Vagina (tissue), 2 donors: ENCODE results near the gene VRTN. TPM values are rescaled to one million over a fixed set of nuclear protein-coding genes. Genes with fewer than 3 reads are reported as not detected.

ENCODE experiments used
- DNase-seq, 2 donors: peaks; one replicate each; pipeline ENCODE4 v3.0.0-alpha.2; 2017; ENCODE audit errors: extremely low spot score in 2 of 2
- H3K27ac ChIP-seq: fragments of 200-600 bp; sonication (generic); one replicate; pipeline ENCODE4 v1.5.1; 2019
- H3K27me3 ChIP-seq: fragments of 200-600 bp; sonication (generic); one replicate; pipeline ENCODE4 v1.5.1; 2019
- H3K36me3 ChIP-seq, 2 donors: fragments of 200-600 bp; sonication (generic); one replicate each; pipeline ENCODE4 v1.5.1; 2017 to 2019
- H3K4me1 ChIP-seq: fragments of 200-600 bp; sonication (generic); one replicate; pipeline ENCODE4 v1.5.1; 2019
- H3K4me3 ChIP-seq, 2 donors: fragments of 200-600 bp; sonication (generic); 1 replicate in 1 of 2; 2 replicates in 1 of 2; pipeline ENCODE4 v1.5.1; 2016 to 2019
- H3K9me3 ChIP-seq: fragments of 200-600 bp; sonication (generic); one replicate; pipeline ENCODE4 v1.5.1; 2019
- POLR2A ChIP-seq, 2 donors: fragments of 450-650 bp; IDR thresholded peaks; one replicate each; pipeline ENCODE4 v1.6.1; 2017; ENCODE audit warnings: antibody characterized with exemption in 2 of 2, mild to moderate bottlenecking in 2 of 2, moderate library complexity in 2 of 2
- POLR2AphosphoS5 ChIP-seq, 2 donors: sonication (generic); formaldehyde crosslinking; IDR thresholded peaks; one replicate each; pipeline ENCODE4 v1.9.0; 2017; ENCODE audit warnings: antibody characterized with exemption in 2 of 2, mild to moderate bottlenecking in 2 of 2, low read depth in 1 of 2; ENCODE audit not compliant: insufficient read depth in 1 of 2
- intact Hi-C: fragments of 100-400 bp; cut with DNase I; formaldehyde crosslinking; loops from one replicate; pipeline ENCODE4 v1.15.1; 2023
- total RNA-seq: library from RNA; depleted of rRNA; stranded (reverse); fragments of >200 nt; gene quantifications from one replicate; pipeline ENCODE4 v1.2.3, GENCODE V29; 2016
- TF ChIP-seq, protein P1 (sequence below), 3 experiments: fragments of 450-650 bp in 2 of 3; fragments of 200-600 bp in 1 of 3; sonication (generic) in 1 of 3; IDR thresholded peaks; one replicate each; pipeline ENCODE4 v1.5.1; 2017 to 2019; ENCODE audit warnings: antibody characterized with exemption in 3 of 3, mild to moderate bottlenecking in 2 of 3, moderate library complexity in 2 of 3

The VRTN gene
- total RNA-seq, 1 donor from 2014 or later = not detected

GRCh38 chr14:74302634-74303569 lies 45.4 kb upstream of the VRTN start, which contains the start of gene ABCD4:
ABCD4 (minus strand) TSS chr14:74302934; CDS start chr14:74302912, 22 bp downstream.
- intact Hi-C loops = no loop called here
- peak within 1 kb of the TSS; percentile 92 for H3K27ac ChIP-seq
- peak within 1 kb of the TSS; percentile 64 to 99 for H3K4me3 ChIP-seq
- peaks cover 0 to 17% of the 10 kb centered on the region in 2 donors for H3K36me3 ChIP-seq
- H3K4me1 ChIP-seq = peaks cover 43% of the 10 kb centered on the region
- no peaks in the 10 kb centered on the region for H3K9me3 ChIP-seq
- DNase-seq = peak in 1 of 2 donors; percentile 91
- TF ChIP-seq, protein P1, sequence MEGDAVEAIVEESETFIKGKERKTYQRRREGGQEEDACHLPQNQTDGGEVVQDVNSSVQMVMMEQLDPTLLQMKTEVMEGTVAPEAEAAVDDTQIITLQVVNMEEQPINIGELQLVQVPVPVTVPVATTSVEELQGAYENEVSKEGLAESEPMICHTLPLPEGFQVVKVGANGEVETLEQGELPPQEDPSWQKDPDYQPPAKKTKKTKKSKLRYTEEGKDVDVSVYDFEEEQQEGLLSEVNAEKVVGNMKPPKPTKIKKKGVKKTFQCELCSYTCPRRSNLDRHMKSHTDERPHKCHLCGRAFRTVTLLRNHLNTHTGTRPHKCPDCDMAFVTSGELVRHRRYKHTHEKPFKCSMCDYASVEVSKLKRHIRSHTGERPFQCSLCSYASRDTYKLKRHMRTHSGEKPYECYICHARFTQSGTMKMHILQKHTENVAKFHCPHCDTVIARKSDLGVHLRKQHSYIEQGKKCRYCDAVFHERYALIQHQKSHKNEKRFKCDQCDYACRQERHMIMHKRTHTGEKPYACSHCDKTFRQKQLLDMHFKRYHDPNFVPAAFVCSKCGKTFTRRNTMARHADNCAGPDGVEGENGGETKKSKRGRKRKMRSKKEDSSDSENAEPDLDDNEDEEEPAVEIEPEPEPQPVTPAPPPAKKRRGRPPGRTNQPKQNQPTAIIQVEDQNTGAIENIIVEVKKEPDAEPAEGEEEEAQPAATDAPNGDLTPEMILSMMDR (IDR thresholded peaks at IDR 0.05) = peak; percentile 15 to 76 (median 32)
- TF ChIP-seq POLR2AphosphoS5 (IDR thresholded peaks at IDR 0.05; ENCODE audit: insufficient read depth in 1 of 2, low read depth in 1 of 2) (peak; percentile 80 to 86), POLR2A (IDR thresholded peaks at IDR 0.05) (no peak)
- no peaks in the 10 kb centered on the region for H3K27me3 ChIP-seq

GRCh38 chr14:74308695-74309094 lies 39.6 kb upstream of the VRTN start:
- Histone ChIP-seq H3K27ac (no peak overlapping the region), H3K27me3 (no peaks in the 10 kb centered on the region), H3K36me3 (no peaks in the 10 kb centered on the region), H3K9me3 (no peaks in the 10 kb centered on the region), H3K4me3 (no peak overlapping the region), H3K4me1 (peaks cover under 1% of the 10 kb centered on the region)
- TF ChIP-seq POLR2A (IDR thresholded peaks at IDR 0.05) = no peak
- no peak for TF ChIP-seq POLR2AphosphoS5 (IDR thresholded peaks at IDR 0.05; ENCODE audit: insufficient read depth in 1 of 2, low read depth in 1 of 2)
- intact Hi-C loops = no loop called here
- no peak for DNase-seq

GRCh38 chr14:74309125-74310022 lies 38.9 kb upstream of the VRTN start:
- Histone ChIP-seq H3K36me3 (no peaks in the 10 kb centered on the region), H3K4me1 (no peaks in the 10 kb centered on the region), H3K4me3 (no peak overlapping the region), H3K9me3 (no peaks in the 10 kb centered on the region), H3K27ac (no peak overlapping the region), H3K27me3 (no peaks in the 10 kb centered on the region)
- intact Hi-C loops = no loop called here
- TF ChIP-seq POLR2AphosphoS5 (IDR thresholded peaks at IDR 0.05; ENCODE audit: insufficient read depth in 1 of 2, low read depth in 1 of 2) = no peak
- DNase-seq = no peak

DNA sequence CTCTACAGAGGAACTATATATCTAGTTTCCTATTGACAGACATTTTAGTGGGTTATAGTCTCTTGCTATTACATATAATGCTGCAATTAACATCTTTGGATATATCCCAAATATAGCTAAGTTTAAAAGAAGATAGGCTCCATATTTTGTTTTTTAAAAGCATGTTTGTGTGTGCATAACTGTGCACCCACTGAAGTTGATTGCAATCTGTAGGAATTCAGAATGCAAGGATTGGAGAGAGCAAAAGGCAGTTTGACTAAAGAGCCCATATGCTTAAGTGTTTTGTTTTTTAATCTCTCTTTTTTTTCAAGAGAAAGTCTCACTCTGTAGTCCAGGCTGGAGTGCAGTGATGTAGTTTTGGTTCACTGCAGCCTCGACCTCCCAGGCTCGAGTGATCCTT lies 36.1 kb upstream of the VRTN start:
- TF ChIP-seq POLR2AphosphoS5 (IDR thresholded peaks at IDR 0.05; ENCODE audit: insufficient read depth in 1 of 2, low read depth in 1 of 2) = no peak
- TF ChIP-seq, protein P1 (IDR thresholded peaks at IDR 0.05) = no peak
- H3K4me1 ChIP-seq = no peaks in the 10 kb centered on the region
- no peaks in the 10 kb centered on the region for H3K9me3 ChIP-seq
- no peak overlapping the region for H3K4me3 ChIP-seq
- no peaks in the 10 kb centered on the region for H3K36me3 ChIP-seq
- no peak overlapping the region for H3K27ac ChIP-seq
- H3K27me3 ChIP-seq = no peaks in the 10 kb centered on the region
- no peak for DNase-seq
- intact Hi-C loops = no loop called here

- Histone ChIP-seq H3K27me3 (no peaks in the 10 kb centered on the region), H3K36me3 (no peaks in the 10 kb centered on the region), H3K27ac (no peak overlapping the region), H3K9me3 (no peaks in the 10 kb centered on the region), H3K4me3 (no peak overlapping the region), H3K4me1 (no peaks in the 10 kb centered on the region)
- TF ChIP-seq, protein P1 (IDR thresholded peaks at IDR 0.05) = no peak
- TF ChIP-seq POLR2A (IDR thresholded peaks at IDR 0.05) = no peak
- intact Hi-C loops = no loop called here
- no peak for DNase-seq
These were observed 34.7 kb upstream of the VRTN start for GRCh38 chr14:74313601-74314000.
